D721Med (cell line): ENCODE data around the gene CNPY1.

Source experiments
- DNase-seq: peaks from one replicate; pipeline ENCODE4 v3.0.0; 2011; ENCODE audit warnings: low spot score; ENCODE audit not compliant: insufficient read length
- FAIRE-seq: peaks from 2 replicates; lab custom pipeline; 2011; peaks lifted over from hg19 to GRCh38; lab: Jason Lieb, UNC
- CTCF ChIP-seq: IDR thresholded peaks from 2 replicates; pipeline ENCODE4 v1.5.1; 2012; ENCODE audit warnings: mild to moderate bottlenecking, control low read depth; ENCODE audit not compliant: insufficient read depth; ENCODE audit errors: missing control alignments

The CNPY1 gene

GRCh38 chr7:155570991-155571390 lies 24.6 kb upstream of the CNPY1 start:
- no peak for DNase-seq
- FAIRE-seq = no peak
- no peak for TF ChIP-seq CTCF

GRCh38 chr7:155570171-155570958 lies 24.0 kb upstream of the CNPY1 start:
- TF ChIP-seq CTCF = no peak
- FAIRE-seq = no peak
- no peak for DNase-seq

GRCh38 chr7:155569681-155570080 lies 23.3 kb upstream of the CNPY1 start:
- no peak for TF ChIP-seq CTCF
- DNase-seq = no peak
- FAIRE-seq = no peak

GRCh38 chr7:155568842-155569494 lies 22.6 kb upstream of the CNPY1 start:
- FAIRE-seq = no peak
- no peak for TF ChIP-seq CTCF
- DNase-seq = no peak

GRCh38 chr7:155568333-155568660 lies 21.9 kb upstream of the CNPY1 start:
- FAIRE-seq = no peak

GRCh38 chr7:155567646-155568332 lies 21.4 kb upstream of the CNPY1 start:
- FAIRE-seq = no peak
- TF ChIP-seq CTCF = no peak
- no peak for DNase-seq

More at GRCh38 chr7:155568333-155568660, 21.9 kb upstream of the CNPY1 start:
- TF ChIP-seq CTCF = no peak
- DNase-seq = no peak
